ENCODE results near the gene VEPH1. TPM values are rescaled to one million over a fixed set of nuclear protein-coding genes. Genes with fewer than 3 reads are reported as not detected.

The VEPH1 gene
- polyA plus RNA-seq, 1 donor (not counting 4 experiments of a cell fraction or from before 2014, with no cell fraction given): 0.21 TPM

- Histone ChIP-seq H3K27ac (ENCODE audit: control insufficient read depth, insufficient read depth, low read length) (no peak overlapping the region), H3K4me3 (ENCODE audit: control insufficient read depth in 2 of 3, extremely low read depth in 1 of 3, insufficient read depth in 2 of 3, low read depth in 1 of 3, low read length in 3 of 3) (no peak overlapping the region), H4K20me1 (ENCODE audit: control insufficient read depth, extremely low read depth, insufficient read depth, low read length) (no peaks in the 10 kb centered on the region), H3K9me3 (ENCODE audit: control insufficient read depth, low read depth, low read length) (no peaks in the 10 kb centered on the region), H3K36me3 (ENCODE audit: control insufficient read depth in 2 of 2, extremely low read depth in 1 of 2, insufficient read depth in 2 of 2, low read length in 2 of 2) (no peaks in the 10 kb centered on the region), H2AFZ (ENCODE audit: control insufficient read depth, low read length) (no peak overlapping the region), H3K4me2 (ENCODE audit: control insufficient read depth, extremely low read depth, insufficient read depth, low read depth, low read length) (no peak overlapping the region), H3K27me3 (ENCODE audit: control insufficient read depth, extremely low read depth, insufficient read depth, low read length) (peaks cover 4% of the 10 kb centered on the region), H3K79me2 (ENCODE audit: control insufficient read depth, insufficient read depth, low read length) (no peaks in the 10 kb centered on the region), H3K9me1 (ENCODE audit: control insufficient read depth, extremely low read depth, insufficient read depth, low read length) (no peaks in the 10 kb centered on the region), H3K4me1 (ENCODE audit: control insufficient read depth, extremely low read depth, insufficient read depth, low read length) (no peaks in the 10 kb centered on the region), H3K9ac (ENCODE audit: control insufficient read depth, extremely low read depth, insufficient read depth, low read length) (no peak overlapping the region)
- no peak for DNase-seq (ENCODE audit: low read depth, low spot score)
- no peak for TF ChIP-seq CTCF (optimal IDR thresholded peaks at IDR 0.05 in 1 of 3, IDR thresholded peaks at IDR 0.05 in 1 of 3, conservative IDR thresholded peaks at IDR 0.05 in 1 of 3; ENCODE audit: extremely low read depth in 1 of 3, insufficient read depth in 2 of 3, low read length in 3 of 3)
- no peak for TF ChIP-seq EZH2 (IDR thresholded peaks at IDR 0.05; ENCODE audit: low read length)
- dilution Hi-C loops (cut with MboI; ENCODE audit: extremely low pct_ligation_motif_present, low sequenced_read_pairs): no loop called here
- FAIRE-seq: no peak
These were observed 203.1 kb downstream of the VEPH1 start for GRCh38 chr3:157300094-157300493.

- H3K27ac ChIP-seq (ENCODE audit: control insufficient read depth, insufficient read depth, low read length): no peak overlapping the region
- dilution Hi-C loops (cut with MboI; ENCODE audit: extremely low pct_ligation_motif_present, low sequenced_read_pairs): no loop called here
- FAIRE-seq: no peak
- no peaks in the 10 kb centered on the region for H3K4me1 ChIP-seq (ENCODE audit: control insufficient read depth, extremely low read depth, insufficient read depth, low read length)
- H2AFZ ChIP-seq (ENCODE audit: control insufficient read depth, low read length): no peak overlapping the region
- no peaks in the 10 kb centered on the region for H4K20me1 ChIP-seq (ENCODE audit: control insufficient read depth, extremely low read depth, insufficient read depth, low read length)
- no peak overlapping the region for H3K4me2 ChIP-seq (ENCODE audit: control insufficient read depth, extremely low read depth, insufficient read depth, low read depth, low read length)
- DNase-seq (ENCODE audit: low read depth, low spot score): no peak
- H3K9me3 ChIP-seq (ENCODE audit: control insufficient read depth, low read depth, low read length): no peaks in the 10 kb centered on the region
- H3K36me3 ChIP-seq (ENCODE audit: control insufficient read depth in 2 of 2, extremely low read depth in 1 of 2, insufficient read depth in 2 of 2, low read length in 2 of 2): no peaks in the 10 kb centered on the region
- H3K9ac ChIP-seq (ENCODE audit: control insufficient read depth, extremely low read depth, insufficient read depth, low read length): no peak overlapping the region
- no peaks in the 10 kb centered on the region for H3K9me1 ChIP-seq (ENCODE audit: control insufficient read depth, extremely low read depth, insufficient read depth, low read length)
- no peak overlapping the region for H3K4me3 ChIP-seq (ENCODE audit: control insufficient read depth in 2 of 3, extremely low read depth in 1 of 3, insufficient read depth in 2 of 3, low read depth in 1 of 3, low read length in 3 of 3)
- H3K79me2 ChIP-seq (ENCODE audit: control insufficient read depth, insufficient read depth, low read length): no peaks in the 10 kb centered on the region
- TF ChIP-seq CTCF (optimal IDR thresholded peaks at IDR 0.05 in 1 of 3, IDR thresholded peaks at IDR 0.05 in 1 of 3, conservative IDR thresholded peaks at IDR 0.05 in 1 of 3; ENCODE audit: extremely low read depth in 1 of 3, insufficient read depth in 2 of 3, low read length in 3 of 3): no peak
- no peak for TF ChIP-seq EZH2 (IDR thresholded peaks at IDR 0.05; ENCODE audit: low read length)
- peaks cover 4% of the 10 kb centered on the region for H3K27me3 ChIP-seq (ENCODE audit: control insufficient read depth, extremely low read depth, insufficient read depth, low read length)
These were observed 205.8 kb downstream of the VEPH1 start for GRCh38 chr3:157297328-157297915.
